ENCODE measurements around the gene C1QTNF1.

Gene C1QTNF1

GRCh38 chr17:78992542-78993212 is 31.3 kb upstream of the C1QTNF1 start:
- no peak for DNase-seq (ENCODE audit: insufficient read length, low spot score)
- no peak for FAIRE-seq

GRCh38 chr17:78993241-78993956 is 30.6 kb upstream of the C1QTNF1 start:
- FAIRE-seq (no peak), DNase-seq (ENCODE audit: insufficient read length, low spot score) (peak; percentile 67)

- FAIRE-seq = no peak
- DNase-seq (ENCODE audit: insufficient read length, low spot score) = no peak
These were observed 29.8 kb upstream of the C1QTNF1 start for GRCh38 chr17:78993981-78994671.

GRCh38 chr17:78995022-78995760 is 28.8 kb upstream of the C1QTNF1 start:
- no peak for FAIRE-seq
- DNase-seq (ENCODE audit: insufficient read length, low spot score) = no peak

- DNase-seq (ENCODE audit: insufficient read length, low spot score) = no peak
- no peak for FAIRE-seq
These were observed 28.1 kb upstream of the C1QTNF1 start for GRCh38 chr17:78995761-78996451.

GRCh38 chr17:78996781-78997201 is 27.2 kb upstream of the C1QTNF1 start:
- FAIRE-seq = no peak

GRCh38 chr17:78997231-78997741 is 26.7 kb upstream of the C1QTNF1 start:
- no peak for DNase-seq (ENCODE audit: insufficient read length, low spot score)
- FAIRE-seq = no peak

More at GRCh38 chr17:78996781-78997201, 27.2 kb upstream of the C1QTNF1 start:
- DNase-seq (ENCODE audit: insufficient read length, low spot score) = no peak

GRCh38 chr17:78997881-78998280 is 26.1 kb upstream of the C1QTNF1 start:
- DNase-seq (ENCODE audit: insufficient read length, low spot score) (no peak), FAIRE-seq (no peak)

GRCh38 chr17:78998311-78999055 is 25.5 kb upstream of the C1QTNF1 start:
- FAIRE-seq (no peak), DNase-seq (ENCODE audit: insufficient read length, low spot score) (no peak)

GRCh38 chr17:78999056-78999768 is 24.8 kb upstream of the C1QTNF1 start:
- FAIRE-seq (no peak), DNase-seq (ENCODE audit: insufficient read length, low spot score) (no peak)

- FAIRE-seq = no peak
- no peak for DNase-seq (ENCODE audit: insufficient read length, low spot score)
These were observed 24.0 kb upstream of the C1QTNF1 start for GRCh38 chr17:78999947-79000395.

GRCh38 chr17:79000396-79001189 is 23.4 kb upstream of the C1QTNF1 start:
- no peak for FAIRE-seq

GRCh38 chr17:79001190-79002020 is 22.6 kb upstream of the C1QTNF1 start:
- FAIRE-seq = no peak
- DNase-seq (ENCODE audit: insufficient read length, low spot score) = no peak

More at GRCh38 chr17:79000396-79001189, 23.4 kb upstream of the C1QTNF1 start:
- no peak for DNase-seq (ENCODE audit: insufficient read length, low spot score)

GRCh38 chr17:79002291-79002690 is 21.7 kb upstream of the C1QTNF1 start:
- no peak for DNase-seq (ENCODE audit: insufficient read length, low spot score)
- no peak for FAIRE-seq

- DNase-seq (ENCODE audit: insufficient read length, low spot score) = no peak
- FAIRE-seq = no peak
These were observed 21.0 kb upstream of the C1QTNF1 start for GRCh38 chr17:79002796-79003593.
